Hippocampal formation (tissue), 2 donors: ENCODE measurements around the gene WDR64.
"Not testable (repeated sequence)": the region's sequence is repeated elsewhere in the genome, so short reads cannot be mapped to it uniquely, and the experiment has no call there.

Experiments used
- DNase-seq, 2 donors: peaks; one replicate each; lab custom pipeline; 2025; lab: John Stamatoyannopoulos, UW

WDR64 gene

GRCh38 chr1:241701483-241702295 lies 49.6 kb downstream of the WDR64 start:
- no peak for DNase-seq

GRCh38 chr1:241702442-241703373 lies 50.6 kb downstream of the WDR64 start:
- DNase-seq: no peak

DNA sequence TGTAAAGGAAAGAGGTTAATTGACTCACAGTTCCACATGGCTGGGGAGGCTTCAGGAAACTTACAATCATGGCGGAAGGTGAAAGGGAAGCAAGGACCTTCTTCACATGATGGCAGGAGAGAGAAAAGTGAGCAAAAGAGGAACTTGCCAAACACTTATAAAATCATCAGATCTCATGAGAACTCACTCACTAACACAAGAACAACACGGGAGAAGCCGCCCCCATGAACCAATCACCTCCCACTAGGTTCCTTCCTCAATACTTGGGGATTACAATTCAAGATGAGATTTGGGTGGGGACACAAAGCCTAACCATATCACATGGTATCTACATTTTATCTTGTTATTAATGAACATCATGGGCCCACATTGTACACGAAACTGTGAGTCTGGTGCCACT lies 51.7 kb downstream of the WDR64 start:
- DNase-seq: not testable (repeated sequence)

GRCh38 chr1:241706257-241706656 lies 54.2 kb downstream of the WDR64 start:
- DNase-seq: no peak

GRCh38 chr1:241706967-241707366 lies 54.9 kb downstream of the WDR64 start:
- DNase-seq: no peak

GRCh38 chr1:241707442-241707841 lies 55.4 kb downstream of the WDR64 start:
- no peak for DNase-seq

DNA sequence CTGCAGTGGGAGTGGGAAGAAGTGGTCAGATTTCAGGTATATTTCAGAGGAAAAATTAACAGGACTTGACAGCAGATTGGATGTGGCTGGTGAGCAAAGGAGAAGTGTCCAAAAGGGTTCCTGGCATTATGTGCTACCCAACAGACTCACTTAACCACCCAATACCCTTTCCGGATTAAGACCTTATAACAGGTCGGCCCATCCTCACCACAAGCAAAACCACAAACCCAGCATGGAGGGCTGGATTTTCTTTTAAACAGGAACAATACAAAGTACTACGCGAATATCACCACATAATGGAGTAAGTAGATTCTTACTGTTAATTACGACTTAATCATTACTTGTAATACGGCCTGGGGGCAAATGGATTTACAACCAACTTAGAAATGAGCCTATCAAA lies 59.2 kb downstream of the WDR64 start:
- DNase-seq: no peak

- no peak for DNase-seq
These were observed 61.2 kb downstream of the WDR64 start for GRCh38 chr1:241713316-241713715.

- DNase-seq: peak in 1 of 2 donors; percentile 2
These were observed 62.5 kb downstream of the WDR64 start for GRCh38 chr1:241714321-241715218.

- DNase-seq: no peak
These were observed 63.4 kb downstream of the WDR64 start for GRCh38 chr1:241715435-241715834.

GRCh38 chr1:241715956-241716355 lies 63.9 kb downstream of the WDR64 start:
- DNase-seq: peak in 1 of 2 donors; percentile 5

DNA sequence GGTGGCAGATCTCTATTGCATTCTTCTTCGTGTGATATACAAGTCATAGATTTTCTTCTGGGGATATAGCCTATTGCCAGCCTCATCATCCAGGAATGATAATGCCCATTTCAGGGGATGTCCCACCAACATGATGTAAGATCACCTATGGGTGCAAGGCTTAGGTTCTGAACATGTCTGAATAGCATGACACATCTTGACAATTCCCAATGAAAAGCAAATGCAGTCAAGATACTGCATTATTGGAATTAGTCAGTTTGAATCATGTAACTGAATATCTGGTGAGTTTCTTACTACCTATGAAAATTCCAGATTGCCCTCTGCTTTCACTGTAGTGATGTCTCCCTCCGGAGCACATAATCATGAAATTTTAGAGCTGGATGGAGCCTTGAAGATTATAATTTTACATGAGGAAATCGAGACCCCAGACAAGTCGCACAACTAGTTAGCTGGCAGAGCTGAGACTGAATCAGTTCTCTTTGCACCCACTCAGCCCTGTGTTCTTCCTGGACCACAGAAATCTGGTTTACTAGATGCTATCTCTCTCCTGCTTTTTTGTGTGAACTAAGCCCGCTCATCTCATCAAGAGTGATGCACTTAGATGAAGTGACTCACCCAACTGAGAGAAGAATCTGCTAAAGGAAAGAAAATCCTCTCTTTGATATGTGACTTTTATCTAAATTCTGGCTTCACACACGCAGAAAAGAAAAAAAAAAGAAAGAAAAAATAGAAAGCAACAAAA lies 65.0 kb downstream of the WDR64 start:
- no peak for DNase-seq

- DNase-seq: no peak
These were observed 65.9 kb downstream of the WDR64 start for GRCh38 chr1:241717975-241718374.

DNA sequence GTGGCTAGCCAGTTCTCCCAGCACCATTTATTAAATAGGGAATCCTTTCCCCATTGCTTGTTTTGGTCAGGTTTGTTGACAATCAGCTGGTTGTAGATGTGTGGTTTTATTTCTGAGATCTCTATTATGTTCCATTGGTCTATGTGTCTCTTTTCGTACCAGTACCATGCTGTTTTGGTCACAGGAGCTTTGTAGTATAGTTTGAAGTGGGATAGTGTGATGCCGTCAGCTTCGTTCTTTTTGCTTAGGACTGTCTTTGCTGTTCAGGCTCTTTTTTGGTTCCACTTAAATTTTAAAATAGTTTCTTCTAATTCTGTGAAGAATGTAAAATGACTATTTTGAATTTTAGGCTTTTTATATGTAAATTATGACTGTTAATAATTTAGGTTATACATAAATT lies 68.9 kb downstream of the WDR64 start:
- DNase-seq: no peak

DNA sequence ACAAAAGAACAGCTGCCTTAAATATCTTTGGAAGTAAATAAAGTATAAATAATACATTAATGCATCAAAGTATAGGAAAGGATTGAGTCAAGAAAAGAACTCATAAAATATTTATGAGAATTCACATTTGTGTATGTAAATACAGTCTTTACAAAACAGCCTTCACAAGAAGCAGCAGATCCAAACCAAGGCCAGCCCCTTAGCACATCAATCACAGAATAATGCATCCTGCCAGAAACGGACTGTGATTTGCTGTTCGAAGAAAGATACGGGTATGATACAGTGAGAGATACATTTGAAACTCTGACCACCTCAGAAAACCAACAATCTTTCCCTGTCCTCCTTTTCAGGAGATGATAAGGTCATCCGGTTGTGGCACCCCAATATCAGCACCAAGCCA lies 70.9 kb downstream of the WDR64 start:
- DNase-seq: no peak

- no peak for DNase-seq
These were observed 72.8 kb downstream of the WDR64 start for GRCh38 chr1:241724741-241725356.

GRCh38 chr1:241730031-241730430 lies 78.0 kb downstream of the WDR64 start:
- DNase-seq: no peak

DNA sequence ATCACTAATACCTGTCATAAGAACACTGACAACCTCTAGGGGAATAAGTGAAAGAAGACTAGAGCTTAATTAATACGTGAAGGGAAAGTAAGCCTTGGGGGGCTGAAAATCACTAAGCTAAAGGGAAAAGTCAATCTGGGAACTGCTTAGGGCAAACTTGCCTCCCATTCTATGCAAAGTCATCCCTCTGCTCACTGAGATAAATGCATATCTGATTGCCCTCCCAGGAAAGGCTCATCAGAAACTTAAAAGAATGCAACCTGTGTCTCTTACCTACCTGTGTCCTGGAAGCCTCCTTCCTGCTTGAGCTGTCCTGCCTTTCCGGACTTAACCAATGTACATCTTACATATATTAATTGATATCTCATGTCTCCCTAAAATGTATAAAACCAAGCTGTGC lies 81.8 kb downstream of the WDR64 start:
- DNase-seq: no peak

DNA sequence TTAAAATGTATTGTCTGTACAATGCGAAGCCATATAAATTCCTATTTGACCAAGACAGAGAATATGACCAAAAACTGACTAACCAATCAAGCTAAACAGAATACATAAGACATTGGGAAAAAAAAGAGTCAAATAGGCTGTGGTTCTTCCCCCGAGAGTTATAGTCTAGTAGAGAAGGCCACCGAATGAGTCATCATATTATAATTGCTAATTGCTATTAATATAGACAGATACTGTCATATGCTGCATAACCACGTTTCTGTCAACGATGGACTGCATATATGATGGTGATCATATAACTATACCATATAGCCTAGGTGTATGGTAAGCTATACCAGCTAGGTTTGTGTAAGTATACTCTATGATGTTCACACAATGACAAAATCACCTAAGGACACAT lies 82.5 kb downstream of the WDR64 start:
- no peak for DNase-seq

DNA sequence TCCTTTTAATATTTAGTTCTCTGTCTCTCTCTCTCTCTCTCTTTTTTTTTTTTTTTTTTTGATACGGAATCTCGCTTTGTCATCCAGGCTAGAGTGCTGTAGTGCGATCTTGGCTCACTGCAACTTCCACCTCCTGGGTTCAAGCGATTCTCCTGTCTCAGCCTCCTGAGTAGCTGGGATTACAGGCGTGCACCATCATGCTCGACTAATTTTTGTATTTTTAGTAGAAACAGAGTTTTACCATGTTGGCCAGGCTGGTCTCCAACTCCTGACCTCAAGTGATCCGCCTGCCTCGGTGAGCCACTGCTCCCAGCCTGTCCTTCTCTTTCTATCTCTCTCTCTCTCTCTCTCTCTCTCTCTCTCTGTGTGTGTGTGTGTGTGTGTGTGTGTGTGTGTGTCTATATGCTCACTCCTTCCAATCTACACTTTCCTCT lies 83.4 kb downstream of the WDR64 start:
- DNase-seq: not testable (repeated sequence)

DNA sequence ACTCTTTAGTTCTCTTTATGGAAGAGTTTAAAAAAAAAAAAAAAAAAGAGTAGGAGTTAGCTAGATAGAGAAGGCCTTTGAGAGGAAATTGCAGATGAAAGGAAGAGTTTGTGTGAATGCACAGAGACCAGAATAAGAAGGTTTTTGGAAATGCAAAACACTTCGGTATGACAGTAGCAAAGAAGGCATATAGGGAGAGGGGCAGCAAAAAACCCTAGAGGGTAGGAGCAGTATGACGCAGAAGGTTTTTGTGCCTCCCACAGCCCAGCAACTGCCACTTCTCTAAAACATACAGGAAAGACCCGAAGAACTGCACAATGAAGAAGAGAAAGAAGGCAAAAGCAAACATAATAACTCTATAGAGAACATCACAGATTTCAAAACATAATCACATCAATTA lies 84.3 kb downstream of the WDR64 start:
- DNase-seq: no peak
